Thymus (tissue), 11 donors: ENCODE measurements around the gene CEP152. TPM values are rescaled to one million over a fixed set of nuclear protein-coding genes. Genes with fewer than 3 reads are reported as not detected.
"Not testable (repeated sequence)": the region's sequence is repeated elsewhere in the genome, so short reads cannot be mapped to it uniquely, and the experiment has no call there.

Experiments
- DNase-seq, 9 donors: peaks; one replicate each; pipeline ENCODE4 v3.0.0-alpha.2; 2013; ENCODE audit warnings: low spot score in 9 of 9, low read depth in 6 of 9, missing footprints in 1 of 9
- H3K27ac ChIP-seq, 2 donors: one replicate each; pipeline ENCODE4 v1.5.1; 2013; ENCODE audit warnings: control low read depth in 1 of 2, low read depth in 1 of 2, low read length in 1 of 2, mild to moderate bottlenecking in 1 of 2, moderate library complexity in 1 of 2
- H3K27me3 ChIP-seq, 2 donors: one replicate each; pipeline ENCODE4 v1.5.1; 2013; ENCODE audit warnings: low read length in 1 of 2; ENCODE audit not compliant: control insufficient read depth in 2 of 2, insufficient read depth in 1 of 2
- H3K36me3 ChIP-seq, 2 donors: one replicate each; pipeline ENCODE4 v1.5.1; 2013; ENCODE audit warnings: low read length in 1 of 2, mild to moderate bottlenecking in 1 of 2, moderate library complexity in 1 of 2; ENCODE audit not compliant: control insufficient read depth in 2 of 2, insufficient read depth in 2 of 2
- H3K4me1 ChIP-seq, 2 donors: one replicate each; pipeline ENCODE4 v1.5.1; 2013; ENCODE audit warnings: low read length in 2 of 2; ENCODE audit not compliant: control insufficient read depth in 2 of 2, insufficient read depth in 2 of 2
- H3K4me3 ChIP-seq, 2 donors: one replicate each; pipeline ENCODE4 v1.5.1; 2013; ENCODE audit warnings: low read length in 2 of 2, control low read depth in 1 of 2, mild to moderate bottlenecking in 1 of 2
- H3K9me3 ChIP-seq, 2 donors: one replicate each; pipeline ENCODE4 v1.5.1; 2013; ENCODE audit warnings: low read length in 1 of 2, mild to moderate bottlenecking in 1 of 2; ENCODE audit not compliant: control insufficient read depth in 2 of 2, insufficient read depth in 1 of 2
- whole genome bisulfite sequencing: extraction: QIAGEN DNeasy Blood & Tissue Kit; methylation state at CpG from one replicate; pipeline ENCODE4 v1.1.7; 2013; 5-methylcytosine and 5-hydroxymethylcytosine counted together
- polyA plus RNA-seq: library from polyadenylated mRNA; stranded (reverse); fragments of 200-250 nt; gene quantifications from one replicate; pipeline ENCODE4 v1.2.3, GENCODE V29; 2013
- total RNA-seq: library from RNA; stranded (reverse); fragments of 120-200 nt; gene quantifications from one replicate; pipeline ENCODE4 v1.2.4, GENCODE V29; 2013
- donor health status: healthy.

CEP152 gene
- total and polyA plus RNA-seq, 2 donors: 3.0 to 9.1 TPM

- Histone ChIP-seq H3K27ac (no peak overlapping the region), H3K4me1 (no peaks in the 10 kb centered on the region), H3K27me3 (no peaks in the 10 kb centered on the region), H3K9me3 (no peaks in the 10 kb centered on the region), H3K36me3 (peaks cover 6 to 10% of the 10 kb centered on the region in 2 donors), H3K4me3 (no peak overlapping the region)
- no peak for DNase-seq
- 99% methylated on average over 1 of the region's 1 CpG for WGBS
Observed at GRCh38 chr15:48800245-48800644, 10.6 kb downstream of the CEP152 start.

GRCh38 chr15:48798319-48798718 lies 12.6 kb downstream of the CEP152 start:
- Histone ChIP-seq H3K36me3 (peaks cover 3 to 7% of the 10 kb centered on the region in 2 donors), H3K4me3 (no peak overlapping the region), H3K9me3 (no peaks in the 10 kb centered on the region), H3K27me3 (no peaks in the 10 kb centered on the region), H3K27ac (no peak overlapping the region), H3K4me1 (no peaks in the 10 kb centered on the region)
- 95% methylated on average over 1 of the region's 1 CpG for WGBS
- DNase-seq: no peak

- H3K27ac ChIP-seq: no peak overlapping the region
- 76% methylated on average over 3 of the region's 3 CpGs for whole genome bisulfite sequencing
Observed at GRCh38 chr15:48796930-48797329, 13.9 kb downstream of the CEP152 start.

GRCh38 chr15:48796521-48796920 lies 14.3 kb downstream of the CEP152 start:
- no peak overlapping the region for H3K27ac ChIP-seq
- peaks cover 3 to 9% of the 10 kb centered on the region in 2 donors for H3K36me3 ChIP-seq
- WGBS: 98% methylated on average over 3 of the region's 3 CpGs
- no peaks in the 10 kb centered on the region for H3K9me3 ChIP-seq
- H3K4me3 ChIP-seq: no peak overlapping the region
- H3K4me1 ChIP-seq: no peaks in the 10 kb centered on the region
- H3K27me3 ChIP-seq: no peaks in the 10 kb centered on the region
- no peak for DNase-seq

More at GRCh38 chr15:48796930-48797329, 13.9 kb downstream of the CEP152 start:
- Histone ChIP-seq H3K4me3 (no peak overlapping the region), H3K4me1 (no peaks in the 10 kb centered on the region), H3K27me3 (no peaks in the 10 kb centered on the region), H3K36me3 (peaks cover 3 to 9% of the 10 kb centered on the region in 2 donors), H3K9me3 (no peaks in the 10 kb centered on the region)
- no peak for DNase-seq

GRCh38 chr15:48795901-48796300 lies 15.0 kb downstream of the CEP152 start:
- DNase-seq: no peak
- H3K9me3 ChIP-seq: no peaks in the 10 kb centered on the region
- no peaks in the 10 kb centered on the region for H3K4me1 ChIP-seq
- no peak overlapping the region for H3K4me3 ChIP-seq
- peaks cover 3 to 9% of the 10 kb centered on the region in 2 donors for H3K36me3 ChIP-seq
- WGBS: 98% methylated on average over 3 of the region's 3 CpGs
- no peaks in the 10 kb centered on the region for H3K27me3 ChIP-seq
- no peak overlapping the region for H3K27ac ChIP-seq

- no peak overlapping the region for H3K4me3 ChIP-seq
- WGBS: 96% methylated on average over 2 of the region's 2 CpGs
- peak in 1 of 9 donors; percentile 11 for DNase-seq
Observed at GRCh38 chr15:48794697-48795134, 16.2 kb downstream of the CEP152 start.

GRCh38 chr15:48792408-48792807 lies 18.5 kb downstream of the CEP152 start:
- 85% methylated on average over 3 of the region's 3 CpGs for WGBS
- no peak for DNase-seq

More at GRCh38 chr15:48794697-48795134, 16.2 kb downstream of the CEP152 start:
- Histone ChIP-seq H3K27me3 (no peaks in the 10 kb centered on the region), H3K4me1 (no peaks in the 10 kb centered on the region), H3K9me3 (no peaks in the 10 kb centered on the region), H3K36me3 (peaks cover 3 to 10% of the 10 kb centered on the region in 2 donors), H3K27ac (peak overlapping the region; percentile 64 to 70)

GRCh38 chr15:48790466-48791115 lies 20.3 kb downstream of the CEP152 start:
- 97% methylated on average over 12 of the region's 12 CpGs for WGBS

More at GRCh38 chr15:48792408-48792807, 18.5 kb downstream of the CEP152 start:
- no peak overlapping the region for H3K4me3 ChIP-seq
- no peaks in the 10 kb centered on the region for H3K27me3 ChIP-seq
- no peaks in the 10 kb centered on the region for H3K4me1 ChIP-seq
- no peaks in the 10 kb centered on the region for H3K9me3 ChIP-seq
- peaks cover 10 to 27% of the 10 kb centered on the region in 2 donors for H3K36me3 ChIP-seq
- H3K27ac ChIP-seq: no peak overlapping the region

GRCh38 chr15:48785712-48786111 lies 25.2 kb downstream of the CEP152 start:
- Histone ChIP-seq H3K9me3 (no peaks in the 10 kb centered on the region), H3K27ac (no peak overlapping the region)
- DNase-seq: no peak

More at GRCh38 chr15:48790466-48791115, 20.3 kb downstream of the CEP152 start:
- not testable (repeated sequence) for H3K9me3 ChIP-seq, H3K27ac ChIP-seq, H3K27me3 ChIP-seq, H3K4me1 ChIP-seq, DNase-seq, H3K4me3 ChIP-seq
- H3K36me3 ChIP-seq: peaks cover 7 to 24% of the 10 kb centered on the region in 2 donors

More at GRCh38 chr15:48785712-48786111, 25.2 kb downstream of the CEP152 start:
- Histone ChIP-seq H3K4me3 (no peak overlapping the region), H3K4me1 (no peaks in the 10 kb centered on the region), H3K36me3 (peaks cover 14 to 41% of the 10 kb centered on the region in 2 donors), H3K27me3 (no peaks in the 10 kb centered on the region)
- WGBS: 95% methylated on average over 2 of the region's 2 CpGs
